Limb (tissue), 2 donors: ENCODE measurements around the gene PHLPP1.
"Not testable (repeated sequence)": the region's sequence is repeated elsewhere in the genome, so short reads cannot be mapped to it uniquely, and the experiment has no call there.

ENCODE experiments used
- DNase-seq, 2 donors: peaks; one replicate each; pipeline ENCODE4 v3.0.0-alpha.2; 2016; ENCODE audit errors: extremely low spot score in 2 of 2

PHLPP1 gene

GRCh38 chr18:62715436-62715758 is at the start of gene PHLPP1:
Gene PHLPP1, plus strand, starts transcription at chr18:62715541. Its CDS starts 143 bp downstream, at chr18:62715684.
- DNase-seq = no peak

GRCh38 chr18:62669225-62669624 is 46.1 kb upstream of the PHLPP1 start:
- no peak for DNase-seq

GRCh38 chr18:62670573-62670972 is 44.8 kb upstream of the PHLPP1 start:
- no peak for DNase-seq

GRCh38 chr18:62672600-62672999 is 42.7 kb upstream of the PHLPP1 start:
- no peak for DNase-seq

GRCh38 chr18:62678847-62679485 is 36.4 kb upstream of the PHLPP1 start:
- DNase-seq = no peak

GRCh38 chr18:62682371-62682770 is 33.0 kb upstream of the PHLPP1 start:
- no peak for DNase-seq

- DNase-seq = no peak
Measured at GRCh38 chr18:62683935-62684334, 31.4 kb upstream of the PHLPP1 start.

- no peak for DNase-seq
Measured at GRCh38 chr18:62688743-62689317, 26.5 kb upstream of the PHLPP1 start.

- peak in 1 of 2 donors; percentile 13 for DNase-seq
Measured at GRCh38 chr18:62690236-62690815, 25.0 kb upstream of the PHLPP1 start.

GRCh38 chr18:62693659-62694058 is 21.7 kb upstream of the PHLPP1 start:
- no peak for DNase-seq

GRCh38 chr18:62697636-62698035 is 17.7 kb upstream of the PHLPP1 start:
- DNase-seq = no peak

- no peak for DNase-seq
Measured at GRCh38 chr18:62702259-62702658, 13.1 kb upstream of the PHLPP1 start.

- DNase-seq = not testable (repeated sequence)
Measured at GRCh38 chr18:62706879-62707278, 8.5 kb upstream of the PHLPP1 start.

GRCh38 chr18:62709908-62710307 is 5.4 kb upstream of the PHLPP1 start:
- DNase-seq = not testable (repeated sequence)

- DNase-seq = no peak
Measured at GRCh38 chr18:62710417-62710816, 4.9 kb upstream of the PHLPP1 start.

GRCh38 chr18:62711781-62712180 is 3.6 kb upstream of the PHLPP1 start:
- no peak for DNase-seq

GRCh38 chr18:62713651-62714247 is 1.6 kb upstream of the PHLPP1 start:
- peak in 1 of 2 donors; percentile 30 for DNase-seq

- peak; percentile 99 to 100 for DNase-seq
Measured at GRCh38 chr18:62714671-62715435, 488 bp upstream of the PHLPP1 start.

GRCh38 chr18:62715759-62716615 is 646 bp downstream of the PHLPP1 start:
- DNase-seq = peak in 1 of 2 donors; percentile 77

- peak in 1 of 2 donors; percentile 80 for DNase-seq
Measured at GRCh38 chr18:62716619-62717168, 1.4 kb downstream of the PHLPP1 start.
